ENCODE results near the gene GPR25.

Gene GPR25

GRCh38 chr1:200895443-200895789 lies 22.6 kb downstream of the GPR25 start:
- peak overlapping the region; percentile 26 for H3K9ac ChIP-seq (ENCODE audit: insufficient read length, low read depth)
- no peaks in the 10 kb centered on the region for H3K9me3 ChIP-seq (ENCODE audit: insufficient read depth, low read length)
- peaks cover 40% of the 10 kb centered on the region for H3K4me1 ChIP-seq (ENCODE audit: insufficient read depth, insufficient read length)
- DNase-seq (ENCODE audit: low read depth, low spot score) = no peak
- no peaks in the 10 kb centered on the region for H3K27me3 ChIP-seq (ENCODE audit: insufficient read depth, insufficient read length)
- no peak overlapping the region for H3K4me3 ChIP-seq (ENCODE audit: insufficient read length, low read depth)
- peaks cover 53% of the 10 kb centered on the region for H3K36me3 ChIP-seq (ENCODE audit: insufficient read depth, insufficient read length, low read length)
- TF ChIP-seq ZNF274 (IDR thresholded peaks at IDR 0.05; ENCODE audit: low read depth, low read length) = no peak
- TF ChIP-seq YY1 (IDR thresholded peaks at IDR 0.05; ENCODE audit: insufficient read depth, insufficient read length) = no peak
- TF ChIP-seq SUZ12 (IDR thresholded peaks at IDR 0.05; ENCODE audit: extremely low read depth, insufficient read depth, insufficient read length) = no peak

GRCh38 chr1:200895801-200896530 lies 23.2 kb downstream of the GPR25 start:
- no peak for DNase-seq (ENCODE audit: low read depth, low spot score)
- TF ChIP-seq YY1 (IDR thresholded peaks at IDR 0.05; ENCODE audit: insufficient read depth, insufficient read length) (no peak), ZNF274 (IDR thresholded peaks at IDR 0.05; ENCODE audit: low read depth, low read length) (no peak), SUZ12 (IDR thresholded peaks at IDR 0.05; ENCODE audit: extremely low read depth, insufficient read depth, insufficient read length) (no peak)
- Histone ChIP-seq H3K36me3 (ENCODE audit: insufficient read depth, insufficient read length, low read length) (peaks cover 58% of the 10 kb centered on the region), H3K9ac (ENCODE audit: insufficient read length, low read depth) (peak overlapping the region; percentile 26), H3K4me3 (ENCODE audit: insufficient read length, low read depth) (no peak overlapping the region), H3K9me3 (ENCODE audit: insufficient read depth, low read length) (no peaks in the 10 kb centered on the region), H3K27me3 (ENCODE audit: insufficient read depth, insufficient read length) (no peaks in the 10 kb centered on the region), H3K4me1 (ENCODE audit: insufficient read depth, insufficient read length) (peaks cover 39% of the 10 kb centered on the region)

GRCh38 chr1:200896531-200897196 lies 23.9 kb downstream of the GPR25 start:
- Histone ChIP-seq H3K9me3 (ENCODE audit: insufficient read depth, low read length) (no peaks in the 10 kb centered on the region), H3K27me3 (ENCODE audit: insufficient read depth, insufficient read length) (no peaks in the 10 kb centered on the region), H3K4me3 (ENCODE audit: insufficient read length, low read depth) (no peak overlapping the region), H3K4me1 (ENCODE audit: insufficient read depth, insufficient read length) (peaks cover 39% of the 10 kb centered on the region), H3K36me3 (ENCODE audit: insufficient read depth, insufficient read length, low read length) (peaks cover 65% of the 10 kb centered on the region), H3K9ac (ENCODE audit: insufficient read length, low read depth) (no peak overlapping the region)
- DNase-seq (ENCODE audit: low read depth, low spot score) = no peak
- no peak for TF ChIP-seq SUZ12 (IDR thresholded peaks at IDR 0.05; ENCODE audit: extremely low read depth, insufficient read depth, insufficient read length)

GRCh38 chr1:200897259-200897658 lies 24.5 kb downstream of the GPR25 start:
- H3K4me3 ChIP-seq (ENCODE audit: insufficient read length, low read depth) = no peak overlapping the region
- TF ChIP-seq YY1 (IDR thresholded peaks at IDR 0.05; ENCODE audit: insufficient read depth, insufficient read length) (no peak), SUZ12 (IDR thresholded peaks at IDR 0.05; ENCODE audit: extremely low read depth, insufficient read depth, insufficient read length) (no peak), ZNF274 (IDR thresholded peaks at IDR 0.05; ENCODE audit: low read depth, low read length) (no peak)
- no peaks in the 10 kb centered on the region for H3K9me3 ChIP-seq (ENCODE audit: insufficient read depth, low read length)
- H3K27me3 ChIP-seq (ENCODE audit: insufficient read depth, insufficient read length) = no peaks in the 10 kb centered on the region
- peaks cover 39% of the 10 kb centered on the region for H3K4me1 ChIP-seq (ENCODE audit: insufficient read depth, insufficient read length)
- H3K9ac ChIP-seq (ENCODE audit: insufficient read length, low read depth) = no peak overlapping the region
- H3K36me3 ChIP-seq (ENCODE audit: insufficient read depth, insufficient read length, low read length) = peaks cover 71% of the 10 kb centered on the region
- DNase-seq (ENCODE audit: low read depth, low spot score) = no peak

GRCh38 chr1:200899015-200899386 lies 26.2 kb downstream of the GPR25 start:
- H3K4me3 ChIP-seq (ENCODE audit: insufficient read length, low read depth) = no peak overlapping the region
- no peaks in the 10 kb centered on the region for H3K9me3 ChIP-seq (ENCODE audit: insufficient read depth, low read length)
- H3K27me3 ChIP-seq (ENCODE audit: insufficient read depth, insufficient read length) = no peaks in the 10 kb centered on the region
- peaks cover 83% of the 10 kb centered on the region for H3K36me3 ChIP-seq (ENCODE audit: insufficient read depth, insufficient read length, low read length)
- peak overlapping the region; percentile 52 for H3K9ac ChIP-seq (ENCODE audit: insufficient read length, low read depth)
- no peak for DNase-seq (ENCODE audit: low read depth, low spot score)
- peaks cover 35% of the 10 kb centered on the region for H3K4me1 ChIP-seq (ENCODE audit: insufficient read depth, insufficient read length)
- no peak for TF ChIP-seq SUZ12 (IDR thresholded peaks at IDR 0.05; ENCODE audit: extremely low read depth, insufficient read depth, insufficient read length)
- TF ChIP-seq YY1 (IDR thresholded peaks at IDR 0.05; ENCODE audit: insufficient read depth, insufficient read length) = no peak
- no peak for TF ChIP-seq ZNF274 (IDR thresholded peaks at IDR 0.05; ENCODE audit: low read depth, low read length)

- Histone ChIP-seq H3K27me3 (ENCODE audit: insufficient read depth, insufficient read length) (no peaks in the 10 kb centered on the region), H3K9ac (ENCODE audit: insufficient read length, low read depth) (no peak overlapping the region), H3K36me3 (ENCODE audit: insufficient read depth, insufficient read length, low read length) (peaks cover 83% of the 10 kb centered on the region), H3K4me3 (ENCODE audit: insufficient read length, low read depth) (no peak overlapping the region), H3K9me3 (ENCODE audit: insufficient read depth, low read length) (no peaks in the 10 kb centered on the region), H3K4me1 (ENCODE audit: insufficient read depth, insufficient read length) (peaks cover 35% of the 10 kb centered on the region)
- DNase-seq (ENCODE audit: low read depth, low spot score) = no peak
- TF ChIP-seq SUZ12 (IDR thresholded peaks at IDR 0.05; ENCODE audit: extremely low read depth, insufficient read depth, insufficient read length) (no peak), YY1 (IDR thresholded peaks at IDR 0.05; ENCODE audit: insufficient read depth, insufficient read length) (no peak), ZNF274 (IDR thresholded peaks at IDR 0.05; ENCODE audit: low read depth, low read length) (no peak)
These were observed 26.7 kb downstream of the GPR25 start for GRCh38 chr1:200899451-200899915.

All from NT2/D1 (cell line).